ENCODE results near the gene SUGCT.

The SUGCT gene

DNA sequence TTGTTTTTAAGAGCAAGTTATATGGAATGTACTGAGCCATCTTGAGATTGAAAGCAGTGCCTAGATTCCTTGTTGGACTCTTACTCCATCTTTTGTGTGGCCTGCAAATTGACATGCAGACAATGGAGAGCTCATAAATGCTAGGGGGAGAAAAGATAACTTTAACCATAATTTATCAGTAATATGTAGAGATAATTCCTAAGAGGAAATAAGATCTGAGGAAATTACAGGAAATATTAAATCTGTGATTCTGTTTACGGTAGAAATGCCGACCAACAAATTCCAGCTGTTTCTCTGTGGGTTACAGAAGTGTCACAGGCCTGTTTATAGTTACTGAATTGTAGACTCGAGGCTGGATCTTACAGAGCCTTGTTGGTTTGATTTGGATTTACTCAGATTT lies 348.0 kb downstream of the SUGCT start:
- Mint-ChIP-seq H3K27me3 (no peaks in the 10 kb centered on the region), H3K36me3 (no peaks in the 10 kb centered on the region), H3K4me1 (no peaks in the 10 kb centered on the region), H3K9me3 (no peaks in the 10 kb centered on the region), H3K4me3 (no peak overlapping the region), H3K27ac (no peak overlapping the region)
- ATAC-seq: no peak

DNA sequence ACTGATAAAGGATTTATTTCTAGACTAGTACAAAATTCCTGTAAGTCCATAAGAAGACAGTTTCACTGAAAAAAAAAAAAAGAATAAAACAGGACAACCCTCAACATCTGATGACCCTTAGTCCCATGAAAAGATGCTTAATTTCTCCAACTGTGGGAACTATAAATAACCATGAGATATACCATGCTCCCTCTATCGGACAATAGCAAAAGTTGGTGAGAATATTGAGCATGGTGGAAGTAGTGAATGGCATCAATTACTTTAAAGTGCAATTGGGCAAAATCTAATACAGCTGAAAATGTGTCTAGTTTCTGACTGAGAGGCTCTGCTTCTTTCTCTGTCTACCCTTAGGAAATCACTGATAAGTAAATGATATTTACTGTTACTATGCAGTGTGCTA lies 348.8 kb downstream of the SUGCT start:
- Mint-ChIP-seq H3K4me3 (no peak overlapping the region), H3K36me3 (no peaks in the 10 kb centered on the region), H3K9me3 (no peaks in the 10 kb centered on the region), H3K27ac (no peak overlapping the region), H3K27me3 (no peaks in the 10 kb centered on the region), H3K4me1 (no peaks in the 10 kb centered on the region)
- ATAC-seq: no peak

DNA sequence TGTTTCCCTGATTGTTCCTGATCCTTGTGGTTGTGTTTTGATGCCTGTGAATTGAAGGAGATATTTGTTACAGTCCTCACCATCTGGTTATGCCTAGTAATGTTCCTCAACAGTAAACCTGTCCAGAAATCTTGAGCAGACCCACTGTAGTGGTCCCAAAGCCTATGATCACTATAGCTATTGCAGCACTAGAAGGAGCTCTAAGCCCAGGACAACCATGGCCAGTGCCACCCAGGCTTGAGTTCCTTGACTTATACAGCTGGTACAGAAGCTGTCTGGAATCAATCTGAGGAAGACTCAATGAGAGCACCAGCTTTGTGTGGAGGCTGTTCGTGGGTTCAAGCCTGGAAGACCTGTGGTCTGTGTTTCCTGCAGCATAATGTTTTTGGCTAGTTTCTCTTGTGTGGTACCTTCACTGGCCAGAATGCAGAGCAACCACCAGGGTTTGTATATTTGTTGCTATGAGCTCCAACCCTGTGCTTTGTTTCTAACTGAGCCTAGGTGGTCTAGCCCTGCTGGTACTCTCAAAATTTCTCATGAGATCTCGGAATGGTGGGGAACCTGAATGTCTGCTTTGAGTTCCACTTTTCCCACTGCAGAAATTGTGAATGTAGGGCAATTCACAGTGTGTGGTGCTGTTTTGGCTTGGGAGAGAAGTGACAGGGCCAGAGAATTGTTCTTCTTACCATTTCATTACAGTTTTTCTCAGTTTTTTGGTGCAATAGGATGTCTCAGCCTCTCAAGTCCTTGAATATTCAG lies 355.2 kb downstream of the SUGCT start:
- Mint-ChIP-seq H3K36me3 (peaks cover 6% of the 10 kb centered on the region), H3K4me1 (no peaks in the 10 kb centered on the region), H3K9me3 (peaks cover 6% of the 10 kb centered on the region), H3K4me3 (no peak overlapping the region), H3K27me3 (no peaks in the 10 kb centered on the region), H3K27ac (no peak overlapping the region)
- ATAC-seq: no peak

DNA sequence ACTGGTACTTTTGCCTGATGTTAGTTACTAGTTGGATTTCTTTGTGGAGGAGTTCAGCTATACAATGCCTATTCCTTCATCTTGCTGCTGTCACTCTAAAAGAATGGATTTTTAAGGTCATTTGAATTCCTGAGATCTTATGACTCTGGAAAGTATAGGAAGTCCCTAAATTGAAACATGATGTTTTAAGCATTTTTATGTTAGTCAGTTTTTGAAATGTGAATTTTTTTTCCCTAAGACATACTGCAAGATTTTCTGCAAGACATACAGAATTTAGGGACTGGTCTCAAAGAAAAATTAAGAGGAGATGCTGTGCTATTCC lies 355.8 kb downstream of the SUGCT start:
- H3K9me3 Mint-ChIP-seq: peaks cover 6% of the 10 kb centered on the region
- ATAC-seq: no peak
- H3K27me3 Mint-ChIP-seq: no peaks in the 10 kb centered on the region
- H3K36me3 Mint-ChIP-seq: peaks cover 6% of the 10 kb centered on the region
- H3K4me3 Mint-ChIP-seq: no peak overlapping the region
- H3K4me1 Mint-ChIP-seq: no peaks in the 10 kb centered on the region
- H3K27ac Mint-ChIP-seq: no peak overlapping the region

DNA sequence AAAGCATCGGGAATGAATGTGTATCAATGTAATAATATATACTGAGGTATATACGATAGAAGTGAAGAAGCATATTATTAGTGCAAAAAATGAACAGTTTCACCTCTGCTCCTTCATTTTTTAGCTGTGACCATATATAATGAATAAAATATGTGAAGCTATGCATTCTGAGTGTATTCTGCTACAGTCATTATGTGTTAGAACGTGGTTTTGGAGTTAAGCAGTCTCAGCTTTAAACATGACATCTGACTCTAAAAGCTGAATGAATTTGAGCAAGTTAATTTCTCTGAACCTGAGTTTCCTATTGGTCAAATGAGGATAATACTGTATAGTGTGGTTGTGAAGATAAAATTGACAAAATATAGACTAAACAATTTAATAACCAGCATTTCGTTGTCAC lies 358.1 kb downstream of the SUGCT start:
- H3K27ac Mint-ChIP-seq: no peak overlapping the region
- H3K27me3 Mint-ChIP-seq: no peaks in the 10 kb centered on the region
- no peaks in the 10 kb centered on the region for H3K4me1 Mint-ChIP-seq
- H3K4me3 Mint-ChIP-seq: no peak overlapping the region
- ATAC-seq: no peak
- peaks cover 6% of the 10 kb centered on the region for H3K36me3 Mint-ChIP-seq
- H3K9me3 Mint-ChIP-seq: peaks cover 6% of the 10 kb centered on the region

DNA sequence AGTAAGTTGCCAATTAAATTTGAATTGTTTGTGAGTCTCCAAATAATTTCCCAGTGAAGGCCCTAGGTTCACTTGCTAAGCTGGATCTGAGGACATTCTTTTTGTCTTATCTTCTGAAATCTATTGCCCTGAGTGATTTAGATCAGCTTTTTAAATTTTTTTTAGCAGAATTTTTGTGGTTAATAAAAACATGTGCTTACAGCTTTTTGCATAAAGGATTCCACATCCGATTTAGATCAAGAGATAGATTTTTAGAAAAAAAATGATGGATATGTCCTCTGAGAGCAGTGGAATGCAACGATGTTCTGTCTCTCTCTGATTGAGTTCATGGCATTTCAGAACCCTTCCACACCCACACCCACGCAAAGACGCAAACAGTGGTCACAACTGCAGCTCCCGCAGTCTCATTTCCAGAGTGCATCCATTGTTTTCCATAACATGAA lies 358.8 kb downstream of the SUGCT start:
- Mint-ChIP-seq H3K4me1 (no peaks in the 10 kb centered on the region), H3K9me3 (peaks cover 6% of the 10 kb centered on the region), H3K4me3 (no peak overlapping the region), H3K27me3 (no peaks in the 10 kb centered on the region), H3K27ac (no peak overlapping the region), H3K36me3 (peaks cover 6% of the 10 kb centered on the region)
- no peak for ATAC-seq

DNA sequence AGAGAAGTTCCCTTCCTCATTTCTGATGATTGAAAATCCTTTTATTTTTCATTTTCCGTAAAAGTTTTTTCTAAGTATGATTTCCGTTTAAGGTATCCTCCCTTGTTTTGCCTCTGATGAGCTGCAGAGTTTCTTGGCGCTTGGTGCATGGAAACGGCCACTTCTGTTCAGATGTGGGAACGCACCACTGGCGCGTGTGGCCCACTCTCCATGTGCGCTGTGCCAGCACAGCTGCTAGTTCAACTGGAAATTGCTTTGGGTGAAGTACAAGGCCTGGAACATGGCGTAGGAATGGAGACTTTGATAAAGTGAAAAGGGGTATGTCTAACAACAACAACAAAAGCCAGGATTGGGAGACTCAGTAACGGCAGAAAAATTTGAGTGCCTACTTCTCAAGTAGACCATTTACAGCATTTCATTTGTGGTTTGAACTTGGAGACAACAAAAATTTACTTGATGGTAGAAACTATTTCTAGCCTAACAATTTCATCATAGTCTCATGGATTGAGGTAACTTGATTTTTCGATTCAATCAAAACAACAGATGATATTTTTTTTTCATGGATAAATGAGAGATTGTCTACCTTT lies 364.2 kb downstream of the SUGCT start:
- Mint-ChIP-seq H3K4me1 (no peaks in the 10 kb centered on the region), H3K27me3 (no peaks in the 10 kb centered on the region), H3K9me3 (no peaks in the 10 kb centered on the region), H3K27ac (no peak overlapping the region), H3K4me3 (no peak overlapping the region), H3K36me3 (no peaks in the 10 kb centered on the region)
- no peak for ATAC-seq

DNA sequence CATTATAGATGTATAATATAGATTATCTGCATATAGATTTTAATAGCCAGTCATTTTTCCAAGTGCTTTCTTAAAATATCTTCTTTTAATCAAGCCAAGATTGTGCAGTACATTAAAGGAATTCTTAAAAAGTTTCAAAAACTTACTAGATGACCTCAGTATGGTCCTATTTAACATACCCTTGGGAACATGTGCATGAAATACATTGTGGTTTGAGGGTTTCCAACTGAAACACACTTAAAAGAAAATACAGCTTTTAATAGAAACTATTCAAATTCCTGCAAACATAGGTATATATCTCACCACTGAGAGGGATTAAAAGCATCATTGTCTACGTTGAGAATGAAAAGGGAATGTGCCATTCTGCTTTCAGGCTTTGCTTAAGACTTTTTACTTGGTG lies 364.9 kb downstream of the SUGCT start:
- Mint-ChIP-seq H3K9me3 (no peaks in the 10 kb centered on the region), H3K4me1 (no peaks in the 10 kb centered on the region), H3K27ac (no peak overlapping the region), H3K4me3 (no peak overlapping the region), H3K27me3 (no peaks in the 10 kb centered on the region), H3K36me3 (no peaks in the 10 kb centered on the region)
- ATAC-seq: no peak

DNA sequence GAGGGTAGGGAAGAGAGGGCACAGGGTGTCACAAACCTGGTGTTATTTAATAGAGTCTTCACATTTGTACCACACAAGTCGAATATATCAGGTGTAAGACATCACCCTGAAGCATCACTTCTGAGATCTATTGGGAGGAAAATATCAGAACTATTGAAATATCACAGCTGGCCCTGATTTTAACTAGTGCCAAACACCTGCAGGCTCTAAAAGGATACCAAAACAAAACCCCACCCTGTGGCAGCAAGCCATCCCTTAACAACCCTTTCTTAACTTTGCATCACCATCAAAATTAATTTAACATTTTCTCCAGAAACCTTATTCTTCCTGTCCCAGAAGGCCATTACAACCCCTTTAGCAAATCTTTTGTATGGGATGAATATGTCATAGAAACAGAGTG lies 365.4 kb downstream of the SUGCT start:
- Mint-ChIP-seq H3K36me3 (no peaks in the 10 kb centered on the region), H3K27me3 (no peaks in the 10 kb centered on the region), H3K9me3 (no peaks in the 10 kb centered on the region), H3K4me3 (no peak overlapping the region), H3K27ac (no peak overlapping the region), H3K4me1 (no peaks in the 10 kb centered on the region)
- ATAC-seq: no peak

DNA sequence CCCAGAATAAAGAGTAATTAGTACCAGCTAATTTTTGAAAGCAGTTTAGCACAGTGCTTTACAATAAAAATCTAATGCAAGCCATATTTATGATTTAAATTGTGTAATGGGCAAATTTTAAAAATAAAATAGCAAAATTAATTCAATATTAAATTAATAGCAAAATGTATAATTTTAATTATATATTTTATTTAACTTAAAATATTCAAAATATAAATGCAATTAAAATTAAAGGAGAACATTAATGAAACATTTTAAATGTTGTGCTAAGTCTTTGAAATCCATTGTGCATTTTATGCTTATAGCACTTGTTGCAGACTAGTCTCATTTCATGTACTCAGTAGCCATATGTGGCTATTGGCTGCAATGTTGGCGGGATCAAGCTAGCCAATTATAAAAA lies 367.6 kb downstream of the SUGCT start:
- peaks cover 6% of the 10 kb centered on the region for H3K9me3 Mint-ChIP-seq
- H3K36me3 Mint-ChIP-seq: no peaks in the 10 kb centered on the region

DNA sequence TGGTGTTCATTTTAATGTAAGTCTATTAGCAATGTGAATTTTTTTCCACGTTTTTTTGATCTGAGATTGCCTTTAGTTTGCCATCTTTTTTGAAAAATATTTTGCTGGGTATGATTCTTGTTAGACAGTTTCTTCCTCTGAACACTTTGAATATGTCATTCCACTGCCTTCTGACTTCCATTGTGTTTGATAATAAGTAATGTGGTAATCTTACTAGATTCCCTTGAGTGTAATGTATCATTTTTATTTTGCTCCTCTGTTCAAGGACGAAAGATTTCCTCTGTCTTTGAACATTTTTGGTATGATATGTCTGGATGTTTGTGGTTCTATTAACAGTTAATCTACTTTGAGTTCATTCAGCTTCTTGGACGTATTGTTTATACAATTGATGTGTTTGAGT lies 371.4 kb downstream of the SUGCT start:
- Mint-ChIP-seq H3K9me3 (peaks cover 6% of the 10 kb centered on the region), H3K27me3 (no peaks in the 10 kb centered on the region), H3K4me1 (no peaks in the 10 kb centered on the region), H3K36me3 (no peaks in the 10 kb centered on the region), H3K27ac (no peak overlapping the region), H3K4me3 (no peak overlapping the region)
- ATAC-seq: no peak

More for the DNA sequence above, 367.6 kb downstream of the SUGCT start:
- Mint-ChIP-seq H3K4me3 (no peak overlapping the region), H3K27me3 (no peaks in the 10 kb centered on the region), H3K27ac (no peak overlapping the region), H3K4me1 (no peaks in the 10 kb centered on the region)
- ATAC-seq: no peak

DNA sequence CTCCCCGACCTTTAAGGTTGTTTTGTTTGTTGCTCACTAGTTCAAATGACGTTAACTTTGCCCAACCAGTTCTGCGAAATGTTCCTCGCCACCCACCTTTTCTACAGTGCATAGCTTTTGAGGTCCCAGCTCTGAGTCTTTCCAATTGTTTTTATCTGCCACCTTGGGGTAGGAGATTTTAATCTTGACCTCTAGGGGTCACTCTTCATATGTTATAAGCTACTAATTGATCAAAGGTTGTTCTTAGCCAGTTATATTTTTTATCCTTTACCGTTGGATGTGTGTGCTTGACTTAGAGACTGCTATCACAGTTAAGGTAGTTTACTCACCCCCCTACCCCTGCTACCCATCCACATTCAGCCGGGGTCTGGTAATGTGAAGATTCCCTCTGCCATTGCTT lies 372.4 kb downstream of the SUGCT start:
- no peak overlapping the region for H3K4me3 Mint-ChIP-seq
- no peak overlapping the region for H3K27ac Mint-ChIP-seq
- H3K4me1 Mint-ChIP-seq: no peaks in the 10 kb centered on the region
- no peaks in the 10 kb centered on the region for H3K36me3 Mint-ChIP-seq
- no peaks in the 10 kb centered on the region for H3K27me3 Mint-ChIP-seq
- H3K9me3 Mint-ChIP-seq: peaks cover 6% of the 10 kb centered on the region
- no peak for ATAC-seq

DNA sequence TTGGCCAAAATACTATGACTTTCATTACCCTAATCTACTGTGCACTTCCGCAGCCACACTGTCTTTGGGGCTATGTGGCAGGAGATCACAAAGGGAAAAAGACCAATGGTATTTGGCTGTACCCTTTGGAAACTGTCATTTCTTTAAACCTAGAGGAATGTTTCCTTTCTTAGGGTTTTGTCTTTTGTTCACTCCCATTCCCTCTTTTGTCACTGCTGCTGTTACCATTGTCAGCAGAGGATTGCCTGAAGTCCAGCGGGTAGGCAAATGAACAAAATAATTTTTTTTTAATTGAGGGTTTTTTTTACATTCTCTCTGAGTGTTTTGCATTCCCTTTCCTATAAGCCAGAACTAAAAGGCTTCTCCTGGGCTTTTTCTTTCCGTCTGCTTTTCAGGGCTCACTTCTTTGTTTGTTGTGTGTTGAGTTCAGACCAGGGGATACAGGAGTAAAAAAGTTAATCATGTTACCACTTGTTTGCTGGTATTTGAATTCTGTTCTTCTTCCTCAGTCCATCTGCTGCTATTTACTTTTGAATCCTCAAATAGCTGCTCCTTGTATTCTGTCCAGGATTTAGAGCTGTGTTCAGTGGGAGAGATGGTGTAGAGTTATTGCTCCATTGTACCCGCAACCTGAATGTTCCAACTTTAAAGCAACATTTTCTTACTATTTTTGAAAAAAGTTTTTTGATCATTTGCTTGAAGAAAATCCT lies 374.6 kb downstream of the SUGCT start:
- no peaks in the 10 kb centered on the region for H3K4me1 Mint-ChIP-seq
- H3K9me3 Mint-ChIP-seq: peaks cover 6% of the 10 kb centered on the region
- no peak for ATAC-seq
- H3K27ac Mint-ChIP-seq: no peak overlapping the region
- H3K4me3 Mint-ChIP-seq: no peak overlapping the region
- H3K36me3 Mint-ChIP-seq: no peaks in the 10 kb centered on the region
- H3K27me3 Mint-ChIP-seq: no peaks in the 10 kb centered on the region

DNA sequence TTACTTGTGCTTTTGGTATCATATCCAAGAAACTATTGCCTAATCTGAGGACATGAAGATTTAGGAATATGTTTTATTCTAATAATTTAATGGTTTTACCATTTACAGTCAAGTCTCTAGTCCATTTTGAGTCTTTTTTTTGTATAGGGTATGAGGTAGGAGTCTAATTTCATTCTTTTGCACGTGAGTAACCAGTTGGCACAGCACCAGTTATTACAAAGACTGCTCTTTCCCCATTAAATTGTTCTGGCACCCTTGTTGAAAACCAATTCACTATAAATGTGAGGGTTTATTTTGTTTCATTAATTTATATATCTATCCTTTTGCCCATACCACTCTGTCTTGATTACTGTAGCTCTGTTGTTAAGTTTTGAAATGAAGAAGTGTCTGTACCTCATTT lies 381.6 kb downstream of the SUGCT start:
- H3K36me3 Mint-ChIP-seq: no peaks in the 10 kb centered on the region
- H3K4me1 Mint-ChIP-seq: no peaks in the 10 kb centered on the region
- no peaks in the 10 kb centered on the region for H3K9me3 Mint-ChIP-seq
- no peak overlapping the region for H3K4me3 Mint-ChIP-seq
- ATAC-seq: no peak
- no peak overlapping the region for H3K27ac Mint-ChIP-seq
- no peaks in the 10 kb centered on the region for H3K27me3 Mint-ChIP-seq

DNA sequence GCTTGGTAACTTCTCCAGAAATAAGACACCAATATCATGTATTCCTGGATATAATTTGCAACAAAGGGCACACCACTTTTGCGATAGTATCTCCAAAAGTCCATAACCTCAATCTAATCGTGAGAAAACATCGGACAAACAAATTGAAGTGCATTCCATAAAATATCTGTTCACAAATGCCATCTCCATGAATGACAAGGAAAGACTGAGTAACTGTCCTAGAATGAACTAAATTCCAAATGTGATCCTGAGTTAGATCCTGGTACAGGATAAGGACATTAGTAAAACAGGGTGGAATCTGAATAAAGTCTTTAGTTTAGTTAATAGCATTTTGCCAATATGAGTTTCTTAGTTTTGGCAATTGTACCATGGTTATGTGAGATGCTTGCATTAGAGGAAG lies 384.2 kb downstream of the SUGCT start:
- no peaks in the 10 kb centered on the region for H3K36me3 Mint-ChIP-seq
- no peak for ATAC-seq
- H3K4me3 Mint-ChIP-seq: no peak overlapping the region
- no peak overlapping the region for H3K27ac Mint-ChIP-seq
- H3K9me3 Mint-ChIP-seq: no peaks in the 10 kb centered on the region
- H3K4me1 Mint-ChIP-seq: no peaks in the 10 kb centered on the region
- H3K27me3 Mint-ChIP-seq: no peaks in the 10 kb centered on the region
